Esophagus squamous epithelium (tissue), 5 donors: Measurements from ENCODE around the gene HAS3. TPM values are rescaled to one million over a fixed set of nuclear protein-coding genes. Genes with fewer than 3 reads are reported as not detected.

Experiments used
- DNase-seq: peaks from one replicate; lab custom pipeline; 2025; lab: John Stamatoyannopoulos, UW
- H3K27ac ChIP-seq, 4 donors: fragments of 200-600 bp; sonication (generic); one replicate each; pipeline ENCODE4 v1.5.1; 2016 to 2019; ENCODE audit warnings: mild to moderate bottlenecking in 1 of 4
- H3K27me3 ChIP-seq, 4 donors: fragments of 200-600 bp; sonication (generic); 1 replicate in 3 of 4; 2 replicates in 1 of 4; pipeline versions ENCODE4 v1.5.1 to v1.6.0; 2017 to 2021; ENCODE audit warnings: antibody characterized with exemption in 1 of 4
- H3K36me3 ChIP-seq, 3 donors: fragments of 200-600 bp; sonication (generic); one replicate each; pipeline ENCODE4 v1.5.1; 2016 to 2019
- H3K4me1 ChIP-seq, 3 donors: fragments of 200-600 bp; sonication (generic); one replicate each; pipeline ENCODE4 v1.5.1; 2017 to 2019
- H3K4me3 ChIP-seq, 4 donors: fragments of 200-600 bp; sonication (generic); 1 replicate in 3 of 4; 2 replicates in 1 of 4; pipeline ENCODE4 v1.5.1; 2016 to 2019; ENCODE audit warnings: mild to moderate bottlenecking in 2 of 4, moderate library complexity in 1 of 4
- H3K9me3 ChIP-seq, 3 donors: fragments of 200-600 bp; sonication (generic); one replicate each; pipeline ENCODE4 v1.5.1; 2016 to 2019
- POLR2A ChIP-seq, 4 donors: fragments of 450-650 bp; IDR thresholded peaks; one replicate each; pipeline ENCODE4 v1.6.1; 2017; ENCODE audit warnings: antibody characterized with exemption in 4 of 4, mild to moderate bottlenecking in 4 of 4, moderate library complexity in 3 of 4
- WGBS, 2 donors: methylation state at CpG; one replicate each; pipeline ENCODE4 v1.1.5; 2018; 5-methylcytosine and 5-hydroxymethylcytosine counted together
- intact Hi-C: fragments of 100-400 bp; cut with DNase I; formaldehyde crosslinking; loops from one replicate; pipeline ENCODE4 v1.15.0; 2022
- total RNA-seq, 4 donors: library from RNA; depleted of rRNA; stranded (reverse); fragments of >200 nt; gene quantifications; one replicate each; pipeline ENCODE4 v1.1.0, GENCODE V29; 2016
- TF ChIP-seq, protein P1 (sequence below), 6 experiments: fragments of 450-650 bp in 4 of 6; fragments of 200-600 bp in 2 of 6; sonication (generic) in 2 of 6; IDR thresholded peaks; one replicate each; pipeline ENCODE4 v1.5.1; 2016 to 2019; ENCODE audit warnings: antibody characterized with exemption in 6 of 6, mild to moderate bottlenecking in 4 of 6, moderate library complexity in 4 of 6
- donor health status: DM: yes; HTN: yes; CAD: no.

HAS3 gene
- total RNA-seq, 4 donors from 2014 or later = 15.8 to 103 (median 51.4) TPM

DNA sequence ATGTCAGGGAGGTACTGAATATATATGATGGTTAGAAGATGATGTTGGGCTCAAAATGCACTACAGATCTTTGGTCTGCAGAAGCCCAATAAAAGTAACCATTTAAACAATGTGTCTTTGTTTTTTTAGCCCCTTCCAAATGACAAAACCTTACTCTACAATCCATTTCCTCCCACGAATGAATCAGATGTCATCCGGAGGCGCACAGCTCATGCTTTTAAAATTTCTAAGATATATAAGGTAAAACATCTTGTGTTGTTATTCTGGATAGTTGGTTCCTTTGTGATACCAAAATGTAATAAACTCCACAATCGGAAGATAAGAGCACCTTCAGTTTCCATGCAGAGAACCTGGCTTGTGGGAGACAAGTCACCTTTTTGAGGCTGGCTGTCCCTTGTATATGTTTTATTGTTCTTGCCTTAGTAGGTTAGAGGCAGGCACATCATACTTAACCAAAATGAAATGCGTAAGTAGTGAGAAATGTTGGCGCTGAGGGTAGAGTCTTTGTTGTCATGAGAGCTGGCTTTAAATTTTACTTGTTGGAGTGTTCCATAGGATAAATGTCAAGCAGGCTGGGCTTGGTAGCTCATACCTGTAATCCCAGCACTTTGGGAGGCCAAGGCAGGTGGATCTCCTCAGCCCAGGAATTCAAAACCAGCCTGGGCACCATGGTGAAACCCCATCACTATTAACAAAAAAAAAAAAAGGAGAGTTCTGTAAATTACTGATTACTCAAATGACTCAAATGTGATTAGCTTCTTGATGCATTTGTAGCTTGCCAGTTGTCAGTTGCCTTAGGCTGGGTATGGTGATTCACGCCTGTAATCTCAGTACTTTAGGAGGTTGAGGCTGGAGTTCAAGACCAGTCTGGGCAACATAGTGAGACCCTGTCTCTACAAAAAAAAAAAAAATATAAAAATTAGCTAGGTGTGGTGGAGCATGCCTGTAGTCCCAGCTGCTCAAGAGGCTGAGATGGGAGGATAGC, 61.8 kb downstream of the HAS3 start:
- Histone ChIP-seq H3K9me3 (no peaks in the 10 kb centered on the region), H3K36me3 (peaks cover 0 to 75% (median 11%) of the 10 kb centered on the region in 3 donors), H3K27ac (no peak overlapping the region), H3K4me1 (peaks cover 0 to 26% (median 3%) of the 10 kb centered on the region in 3 donors), H3K27me3 (no peaks in the 10 kb centered on the region), H3K4me3 (no peak overlapping the region)
- WGBS, 2 donors = 71 to 72% methylated on average over 7 of the region's 7 CpGs
- DNase-seq = no peak
- TF ChIP-seq, protein P1, sequence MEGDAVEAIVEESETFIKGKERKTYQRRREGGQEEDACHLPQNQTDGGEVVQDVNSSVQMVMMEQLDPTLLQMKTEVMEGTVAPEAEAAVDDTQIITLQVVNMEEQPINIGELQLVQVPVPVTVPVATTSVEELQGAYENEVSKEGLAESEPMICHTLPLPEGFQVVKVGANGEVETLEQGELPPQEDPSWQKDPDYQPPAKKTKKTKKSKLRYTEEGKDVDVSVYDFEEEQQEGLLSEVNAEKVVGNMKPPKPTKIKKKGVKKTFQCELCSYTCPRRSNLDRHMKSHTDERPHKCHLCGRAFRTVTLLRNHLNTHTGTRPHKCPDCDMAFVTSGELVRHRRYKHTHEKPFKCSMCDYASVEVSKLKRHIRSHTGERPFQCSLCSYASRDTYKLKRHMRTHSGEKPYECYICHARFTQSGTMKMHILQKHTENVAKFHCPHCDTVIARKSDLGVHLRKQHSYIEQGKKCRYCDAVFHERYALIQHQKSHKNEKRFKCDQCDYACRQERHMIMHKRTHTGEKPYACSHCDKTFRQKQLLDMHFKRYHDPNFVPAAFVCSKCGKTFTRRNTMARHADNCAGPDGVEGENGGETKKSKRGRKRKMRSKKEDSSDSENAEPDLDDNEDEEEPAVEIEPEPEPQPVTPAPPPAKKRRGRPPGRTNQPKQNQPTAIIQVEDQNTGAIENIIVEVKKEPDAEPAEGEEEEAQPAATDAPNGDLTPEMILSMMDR (IDR thresholded peaks at IDR 0.05) = no peak
- TF ChIP-seq POLR2A (IDR thresholded peaks at IDR 0.05) = no peak
- intact Hi-C loops = no loop called here

Other genes with a start within 250 kb of the HAS3 start
- 10 to 100 TPM; 51.2 to 83.4 (median 63.4) TPM for gene CHTF8, start 26.9 kb downstream of the HAS3 start, total RNA-seq
- 10 to 100 TPM; 18.3 to 42.2 (median 28.6) TPM for gene UTP4, start 27.0 kb downstream of the HAS3 start, total RNA-seq
- 10 to 100 TPM; 25.5 to 49.6 (median 25.9) TPM for gene SNTB2, start 81.5 kb downstream of the HAS3 start, total RNA-seq
- 10 to 100 TPM; 21.5 to 38.9 (median 24.9) TPM for gene VPS4A, start 205.7 kb downstream of the HAS3 start, total RNA-seq
- 10 to 100 TPM; 14.3 to 21.8 (median 21.4) TPM for gene PDF, start 224.9 kb downstream of the HAS3 start, total RNA-seq
- gene COG8, start 233.9 kb downstream of the HAS3 start, total RNA-seq = 10 to 100 TPM; 24.0 to 36.0 (median 30.1) TPM
- gene NIP7, start 234.1 kb downstream of the HAS3 start, total RNA-seq = 10 to 100 TPM; 14.1 to 29.6 (median 25.5) TPM
- not detected for gene TMED6, start 246.1 kb downstream of the HAS3 start, total RNA-seq